Kidney tubule cell (primary cell): ENCODE measurements around the gene CELF4.
A peak's percentile ranks its signal among the peaks of the same experiment; 100 is the strongest.

ENCODE experiments used
- DNase-seq: peaks from one replicate; pipeline ENCODE4 v3.0.0-alpha.2; 2018; ENCODE audit warnings: low spot score

Gene CELF4

DNA sequence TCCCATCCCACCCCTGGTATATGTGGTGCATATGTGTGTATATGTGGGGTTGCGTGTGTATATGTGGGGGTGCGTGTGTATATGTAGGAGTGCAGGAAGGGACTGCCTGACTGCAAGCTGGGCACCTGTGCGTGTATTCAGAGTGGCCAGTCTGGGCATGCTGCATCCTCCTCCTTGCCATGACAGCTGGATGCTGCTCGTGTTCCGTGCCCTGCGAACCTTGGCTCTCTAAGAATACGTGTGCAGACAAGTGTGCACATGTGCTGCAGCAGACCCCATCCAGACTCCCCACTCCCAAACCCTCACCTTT is 222.1 kb downstream of the CELF4 start:
- no peak for DNase-seq

GRCh38 chr18:37341473-37342086 is 224.0 kb downstream of the CELF4 start:
- DNase-seq, result no peak

GRCh38 chr18:37341016-37341415 is 224.6 kb downstream of the CELF4 start:
- DNase-seq, result no peak

GRCh38 chr18:37339701-37340215 is 225.8 kb downstream of the CELF4 start:
- DNase-seq, result no peak

GRCh38 chr18:37336568-37337285 is 228.9 kb downstream of the CELF4 start:
- DNase-seq, result no peak

GRCh38 chr18:37335409-37335736 is 230.2 kb downstream of the CELF4 start:
- peak; percentile 8 for DNase-seq

DNA sequence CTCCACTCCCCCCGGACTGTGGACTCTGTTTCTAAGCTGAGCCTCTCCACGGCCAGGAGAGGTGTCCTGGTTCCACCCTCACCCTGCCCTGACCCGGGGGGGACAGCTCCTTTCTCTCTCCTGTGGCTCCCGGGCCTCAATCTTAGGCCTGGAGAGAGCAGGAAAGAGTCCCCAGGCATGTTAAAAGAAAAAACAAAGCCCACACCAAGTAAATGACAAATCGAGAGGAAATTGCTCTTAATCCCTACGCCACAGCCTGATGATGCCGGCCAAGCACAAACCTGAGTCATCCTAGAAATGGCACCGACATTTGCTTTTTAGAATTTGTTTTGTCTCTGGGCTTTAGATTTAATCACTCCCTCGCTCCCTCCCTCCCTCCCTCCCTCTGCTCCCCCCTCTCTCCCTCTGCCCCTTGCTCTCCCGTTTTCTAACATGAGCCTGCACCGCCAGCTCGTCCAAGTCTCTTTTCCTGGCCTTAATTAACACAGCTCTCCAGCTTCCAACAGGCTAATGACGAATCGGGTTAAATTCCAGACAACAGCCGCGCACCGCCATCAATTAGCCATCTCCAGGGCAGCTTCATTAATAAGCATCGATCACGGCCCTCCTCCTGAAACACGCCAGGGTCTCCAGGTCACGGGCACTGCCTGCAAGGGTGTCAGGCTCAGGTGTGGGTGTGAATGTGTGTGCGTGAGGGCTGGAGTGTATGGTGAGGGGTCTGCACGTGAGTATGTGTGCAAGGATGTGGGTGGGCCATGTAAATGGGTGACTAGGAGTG is 230.8 kb downstream of the CELF4 start:
- DNase-seq, result peak; percentile 8

DNA sequence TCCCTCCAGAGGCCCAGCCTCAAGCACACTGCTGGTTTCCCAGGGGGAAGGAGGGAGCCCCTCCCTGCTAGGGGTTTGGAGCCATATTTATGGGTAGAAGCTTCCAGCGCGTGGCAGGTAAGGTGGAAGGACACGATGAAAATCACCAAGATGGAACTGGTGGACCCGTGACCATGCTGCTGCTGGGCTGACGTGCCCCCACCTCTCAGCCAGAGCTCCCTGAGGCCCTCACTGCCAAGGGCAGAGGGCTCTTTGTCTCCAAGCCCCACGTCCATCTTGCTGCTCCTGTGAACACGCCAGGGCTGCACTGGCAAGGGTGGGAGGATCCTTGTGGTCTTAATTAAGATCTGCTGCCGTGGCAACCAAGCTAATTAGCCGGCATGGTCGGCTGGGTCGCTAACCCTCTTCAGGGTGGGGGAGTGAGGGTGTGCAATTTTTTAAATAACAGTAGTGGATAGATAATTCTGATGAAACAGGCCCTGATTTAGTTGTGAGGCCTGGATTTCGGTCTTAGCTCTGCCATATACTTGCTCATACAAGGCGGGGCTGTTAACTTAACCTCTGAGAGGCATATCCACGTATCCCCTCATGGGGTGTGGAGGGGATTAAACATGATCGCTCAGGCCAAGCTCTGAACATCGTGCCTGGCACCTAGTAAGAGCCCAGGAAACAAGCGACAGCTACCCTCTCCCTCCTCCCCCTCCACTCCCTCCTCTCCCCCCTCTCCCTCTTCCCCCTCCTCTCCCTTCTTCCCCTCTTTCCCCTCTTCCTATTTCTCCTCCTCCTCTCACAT is 232.8 kb downstream of the CELF4 start:
- no peak for DNase-seq

- no peak for DNase-seq
Observed at GRCh38 chr18:37332219-37332618, 233.4 kb downstream of the CELF4 start.

DNA sequence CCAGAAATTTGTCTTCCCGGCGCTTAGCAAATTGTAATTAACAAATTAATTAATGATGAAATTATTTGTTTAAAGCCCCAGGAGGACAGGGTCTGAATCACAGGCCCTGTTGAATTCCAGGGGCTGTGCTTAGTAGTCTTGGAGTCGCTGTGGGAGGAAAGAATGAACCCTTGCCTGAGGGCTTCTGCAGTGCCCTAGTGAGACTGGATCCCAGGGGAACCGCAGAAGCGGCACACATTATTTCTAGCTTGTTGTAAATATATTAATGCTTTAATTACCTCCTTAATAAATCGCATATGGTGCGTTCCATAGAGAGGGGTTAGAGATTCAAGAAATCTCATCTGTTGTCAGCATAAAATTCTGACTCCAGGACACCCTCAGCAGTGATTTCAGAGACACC is 235.4 kb downstream of the CELF4 start:
- DNase-seq, result no peak

DNA sequence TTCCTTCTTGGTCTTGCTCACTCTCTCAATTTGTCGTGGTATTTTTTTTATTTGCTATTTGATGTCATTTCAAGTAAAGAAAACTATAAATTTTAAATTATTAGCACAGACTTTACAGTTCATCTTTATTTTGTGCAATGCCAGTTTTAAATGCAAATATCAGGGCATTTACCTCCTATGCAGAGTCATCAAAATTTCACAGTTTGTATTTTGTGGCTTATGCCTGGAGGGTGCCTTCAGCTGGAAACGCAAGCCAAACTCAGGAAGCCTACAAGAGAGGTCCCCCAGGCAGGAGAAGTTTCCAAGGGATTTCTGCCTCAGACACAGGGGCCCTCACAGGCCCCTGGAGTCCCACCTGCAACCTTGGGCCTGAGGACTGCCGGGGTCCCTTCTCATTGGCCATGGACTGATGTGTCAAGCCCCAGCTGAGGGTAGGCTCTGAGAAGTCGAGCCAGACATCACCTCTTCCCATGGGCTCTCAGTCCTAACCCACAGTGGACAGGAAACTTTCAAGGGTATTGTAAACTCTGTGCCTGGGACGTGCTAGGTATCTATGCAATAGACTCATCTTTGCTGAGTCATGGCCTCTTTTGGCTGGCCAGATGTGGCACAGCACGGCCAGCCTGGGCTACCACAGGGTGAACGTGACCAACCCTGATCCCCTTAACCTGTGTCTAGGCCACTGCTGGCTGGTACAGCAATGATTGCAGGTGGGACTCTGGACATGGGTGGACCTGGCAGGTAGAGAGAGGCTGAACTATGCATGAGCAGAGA is 236.5 kb downstream of the CELF4 start:
- no peak for DNase-seq

GRCh38 chr18:37327063-37327577 is 238.5 kb downstream of the CELF4 start:
- no peak for DNase-seq

GRCh38 chr18:37322492-37323035 is 243.0 kb downstream of the CELF4 start:
- DNase-seq, result peak; percentile 40

DNA sequence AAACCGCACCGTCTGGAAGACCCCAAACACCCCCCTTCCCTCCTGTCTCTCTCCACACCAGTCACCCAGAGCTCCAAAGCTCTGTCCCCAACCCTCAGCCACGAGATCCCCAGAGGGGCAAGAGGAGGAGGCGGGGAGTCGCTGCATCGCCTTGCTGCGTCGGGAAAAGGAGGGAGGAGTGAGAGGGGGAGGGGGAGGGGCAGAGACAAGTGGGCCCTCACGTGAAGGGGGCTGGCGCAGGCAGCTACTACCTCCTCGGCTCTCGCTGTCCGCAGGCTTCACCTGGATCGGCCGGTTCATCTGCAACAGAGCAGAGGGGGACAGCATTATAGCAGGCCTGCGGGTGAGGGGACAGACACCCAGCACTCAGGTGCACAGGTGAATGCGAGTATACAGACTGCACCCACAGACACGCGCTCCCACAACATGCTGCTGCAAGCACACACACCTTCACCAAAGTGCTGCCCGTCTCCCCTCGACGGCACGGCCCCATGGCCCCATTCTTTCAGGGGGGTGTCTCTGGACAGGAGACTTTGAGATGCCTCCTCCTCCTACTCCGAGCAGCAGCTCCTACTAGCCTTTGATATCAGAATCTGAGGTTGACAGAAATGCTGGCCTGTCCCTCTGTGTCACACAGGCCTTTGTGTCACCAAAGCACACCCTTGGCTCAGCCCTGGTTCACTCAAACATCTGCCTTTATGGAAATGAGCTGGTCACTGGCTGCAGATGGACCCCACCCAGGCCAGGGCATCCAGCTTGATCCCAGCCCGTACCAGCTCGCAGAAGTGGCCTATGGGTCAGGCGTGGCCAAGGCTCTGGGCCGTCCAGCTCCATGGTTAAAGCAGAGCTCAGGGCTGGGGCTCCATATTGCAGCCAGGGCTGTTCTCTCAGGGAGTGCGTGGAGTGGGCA is 243.8 kb downstream of the CELF4 start:
- no peak for DNase-seq

GRCh38 chr18:37320317-37320716 is 245.3 kb downstream of the CELF4 start:
- DNase-seq, result no peak

- DNase-seq, result no peak
Observed at GRCh38 chr18:37318360-37319355, 246.9 kb downstream of the CELF4 start.

- DNase-seq, result no peak
Observed at GRCh38 chr18:37317486-37317885, 248.1 kb downstream of the CELF4 start.

- no peak for DNase-seq
Observed at GRCh38 chr18:37316468-37316867, 249.1 kb downstream of the CELF4 start.

DNA sequence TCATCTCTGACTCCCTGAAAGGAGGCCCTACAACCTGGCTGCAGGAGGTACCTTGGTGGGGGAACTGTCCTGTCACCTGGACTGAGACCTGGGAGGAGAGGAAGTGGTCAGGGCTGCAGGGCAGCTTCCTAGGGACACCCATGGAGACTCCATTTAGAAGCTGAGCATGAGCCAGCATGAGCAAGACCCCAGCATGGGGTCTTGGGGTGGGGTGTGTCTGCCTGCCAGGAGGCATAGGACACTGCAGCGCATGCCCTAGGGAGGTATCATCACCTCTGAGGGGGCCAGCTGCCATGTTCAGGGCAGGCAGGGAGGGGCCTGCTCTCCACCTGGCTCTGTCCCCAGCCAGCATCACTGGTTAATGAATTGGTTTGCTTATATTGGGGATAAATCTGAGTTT is 249.7 kb downstream of the CELF4 start:
- no peak for DNase-seq
